ENCODE measurements around the gene VAPB.
"Not testable (repeated sequence)": the region's sequence is repeated elsewhere in the genome, so short reads cannot be mapped to it uniquely, and the experiment has no call there.

The VAPB gene

DNA sequence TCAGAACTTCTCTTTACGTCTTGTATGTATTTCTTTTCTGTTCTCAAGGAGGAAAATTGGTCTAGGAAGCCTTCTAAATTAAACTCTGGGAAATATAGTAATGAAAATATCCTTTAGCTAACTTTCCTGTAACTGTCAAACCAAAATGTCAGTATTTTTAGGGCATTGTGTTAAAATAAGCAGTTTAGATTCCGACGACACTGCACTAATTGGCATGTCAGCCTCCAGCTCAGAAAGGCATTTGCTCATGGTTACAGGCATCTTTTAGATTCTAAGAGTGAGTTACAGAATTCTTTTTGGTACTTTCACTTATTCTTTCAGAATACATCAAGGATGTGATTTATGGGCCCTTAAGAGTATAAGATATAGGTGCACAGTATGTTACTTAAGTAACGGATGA is 26.1 kb upstream of the VAPB start:
- Histone ChIP-seq H3K4me2 (ENCODE audit: low read length) (no peak overlapping the region), H3K27me3 (ENCODE audit: low read depth, low read length) (no peaks in the 10 kb centered on the region), H3K9ac (ENCODE audit: low read length) (no peak overlapping the region), H2AFZ (ENCODE audit: low read depth, low read length) (no peak overlapping the region), H3K4me3 (ENCODE audit: low read length) (no peak overlapping the region), H3K9me3 (ENCODE audit: insufficient read depth, low read length) (no peaks in the 10 kb centered on the region), H4K20me1 (ENCODE audit: insufficient read depth, low read length) (no peaks in the 10 kb centered on the region; the same call in 1 of the 2 replicates), H3K27ac (ENCODE audit: low read length) (no peak overlapping the region), H3K36me3 (replicated peaks; ENCODE audit: low read depth, low read length) (peaks cover 12% of the 10 kb centered on the region), H3K4me1 (ENCODE audit: low read length) (no peaks in the 10 kb centered on the region; the same call in 1 of the 2 replicates), H3K79me2 (ENCODE audit: low read length) (no peaks in the 10 kb centered on the region)
- TF ChIP-seq, protein P1, sequence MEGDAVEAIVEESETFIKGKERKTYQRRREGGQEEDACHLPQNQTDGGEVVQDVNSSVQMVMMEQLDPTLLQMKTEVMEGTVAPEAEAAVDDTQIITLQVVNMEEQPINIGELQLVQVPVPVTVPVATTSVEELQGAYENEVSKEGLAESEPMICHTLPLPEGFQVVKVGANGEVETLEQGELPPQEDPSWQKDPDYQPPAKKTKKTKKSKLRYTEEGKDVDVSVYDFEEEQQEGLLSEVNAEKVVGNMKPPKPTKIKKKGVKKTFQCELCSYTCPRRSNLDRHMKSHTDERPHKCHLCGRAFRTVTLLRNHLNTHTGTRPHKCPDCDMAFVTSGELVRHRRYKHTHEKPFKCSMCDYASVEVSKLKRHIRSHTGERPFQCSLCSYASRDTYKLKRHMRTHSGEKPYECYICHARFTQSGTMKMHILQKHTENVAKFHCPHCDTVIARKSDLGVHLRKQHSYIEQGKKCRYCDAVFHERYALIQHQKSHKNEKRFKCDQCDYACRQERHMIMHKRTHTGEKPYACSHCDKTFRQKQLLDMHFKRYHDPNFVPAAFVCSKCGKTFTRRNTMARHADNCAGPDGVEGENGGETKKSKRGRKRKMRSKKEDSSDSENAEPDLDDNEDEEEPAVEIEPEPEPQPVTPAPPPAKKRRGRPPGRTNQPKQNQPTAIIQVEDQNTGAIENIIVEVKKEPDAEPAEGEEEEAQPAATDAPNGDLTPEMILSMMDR (IDR thresholded peaks at IDR 0.05; ENCODE audit: low read depth, low read length), result no peak
- TF ChIP-seq EZH2phosphoT487 (IDR thresholded peaks at IDR 0.05; ENCODE audit: low read depth), result no peak

DNA sequence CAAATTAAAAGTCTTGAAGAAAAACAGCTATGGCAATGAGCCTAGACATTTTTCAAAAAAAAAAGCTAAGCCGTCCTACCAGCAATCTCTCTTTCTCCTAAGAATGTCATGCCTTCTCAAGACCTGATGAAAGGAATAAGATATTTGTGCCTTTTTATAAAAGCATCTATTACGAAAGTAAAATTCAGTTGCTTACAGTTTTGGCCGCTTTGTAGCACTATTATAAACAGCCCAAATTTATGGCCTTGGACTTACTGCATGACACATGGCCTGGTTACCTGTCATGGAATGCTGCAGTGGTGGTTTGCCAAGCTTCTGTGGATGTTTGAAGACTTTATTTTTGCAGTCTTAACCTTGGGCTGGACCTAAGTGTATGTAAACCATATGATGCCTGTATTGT is 22.2 kb upstream of the VAPB start:
- Histone ChIP-seq H3K36me3 (replicated peaks; ENCODE audit: low read depth, low read length) (peaks cover 5% of the 10 kb centered on the region), H3K4me2 (ENCODE audit: low read length) (no peak overlapping the region), H3K4me3 (ENCODE audit: low read length) (no peak overlapping the region), H3K9me3 (ENCODE audit: insufficient read depth, low read length) (no peaks in the 10 kb centered on the region), H4K20me1 (ENCODE audit: insufficient read depth, low read length) (no peaks in the 10 kb centered on the region; the same call in 1 of the 2 replicates), H3K27me3 (ENCODE audit: low read depth, low read length) (no peaks in the 10 kb centered on the region), H3K27ac (ENCODE audit: low read length) (no peak overlapping the region), H3K4me1 (ENCODE audit: low read length) (no peaks in the 10 kb centered on the region), H3K79me2 (ENCODE audit: low read length) (no peaks in the 10 kb centered on the region), H2AFZ (ENCODE audit: low read depth, low read length) (no peak overlapping the region), H3K9ac (ENCODE audit: low read length) (no peak overlapping the region)
- TF ChIP-seq EZH2phosphoT487 (IDR thresholded peaks at IDR 0.05; ENCODE audit: low read depth), result no peak
- TF ChIP-seq, protein P1 (IDR thresholded peaks at IDR 0.05; ENCODE audit: low read depth, low read length), result no peak

DNA sequence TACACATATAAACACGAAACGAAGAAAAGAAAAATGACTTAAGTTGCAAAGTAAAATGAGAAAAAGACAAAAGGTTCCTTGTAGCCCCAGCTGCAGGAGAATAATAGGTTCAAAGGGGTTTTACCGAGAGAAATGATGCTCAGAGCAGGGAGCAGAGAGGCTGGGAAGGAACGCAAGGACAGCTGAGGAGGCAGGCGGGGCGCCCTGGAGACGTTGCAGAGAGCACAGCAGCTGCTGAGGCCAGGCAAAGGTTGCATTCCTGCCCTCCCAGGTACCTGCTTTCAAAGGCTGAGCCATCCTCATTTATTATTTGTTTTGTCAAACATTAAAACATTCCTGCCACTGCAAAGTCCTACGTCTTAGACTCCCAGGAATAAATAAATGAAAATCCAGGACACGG is 16.2 kb upstream of the VAPB start:
- no peaks in the 10 kb centered on the region for H3K36me3 ChIP-seq (replicated peaks; ENCODE audit: low read depth, low read length)
- no peaks in the 10 kb centered on the region for H3K9me3 ChIP-seq (ENCODE audit: insufficient read depth, low read length)
- H3K79me2 ChIP-seq (ENCODE audit: low read length), result no peaks in the 10 kb centered on the region
- no peak overlapping the region for H3K27ac ChIP-seq (ENCODE audit: low read length)
- H3K4me3 ChIP-seq (ENCODE audit: low read length), result no peak overlapping the region
- no peak overlapping the region for H2AFZ ChIP-seq (ENCODE audit: low read depth, low read length)
- H3K9ac ChIP-seq (ENCODE audit: low read length), result no peak overlapping the region
- TF ChIP-seq EZH2phosphoT487 (IDR thresholded peaks at IDR 0.05; ENCODE audit: low read depth), result no peak
- TF ChIP-seq, protein P1 (IDR thresholded peaks at IDR 0.05; ENCODE audit: low read depth, low read length), result no peak
- H3K4me1 ChIP-seq (ENCODE audit: low read length), result peaks cover 11% of the 10 kb centered on the region
- no peak overlapping the region for H3K4me2 ChIP-seq (ENCODE audit: low read length)
- peaks cover 2% of the 10 kb centered on the region for H3K27me3 ChIP-seq (ENCODE audit: low read depth, low read length)
- H4K20me1 ChIP-seq (ENCODE audit: insufficient read depth, low read length), result no peaks in the 10 kb centered on the region; the same call in 1 of the 2 replicates

DNA sequence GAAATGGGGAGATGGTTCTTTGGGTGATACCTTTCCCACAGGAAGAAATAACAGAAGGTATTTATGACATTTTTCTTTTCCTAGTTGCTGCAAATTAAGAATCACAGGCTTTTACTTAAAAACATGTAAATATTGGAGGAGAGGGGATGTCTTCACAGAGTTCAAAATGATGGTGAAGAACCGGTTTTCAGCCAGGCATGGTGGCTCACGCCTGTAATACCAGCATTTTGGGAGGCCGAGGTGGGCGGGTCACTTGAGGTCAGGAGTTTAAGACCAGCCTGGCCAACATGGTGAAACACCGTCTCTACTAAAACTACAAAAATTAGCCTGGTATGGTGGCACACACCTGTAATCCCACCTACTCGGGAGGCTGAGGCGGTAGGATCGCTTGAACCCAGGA is 15.7 kb upstream of the VAPB start:
- H3K4me2 ChIP-seq (ENCODE audit: low read length); H3K9ac ChIP-seq (ENCODE audit: low read length); H3K79me2 ChIP-seq (ENCODE audit: low read length); H3K27ac ChIP-seq (ENCODE audit: low read length); H4K20me1 ChIP-seq (ENCODE audit: insufficient read depth, low read length); H3K36me3 ChIP-seq (replicated peaks; ENCODE audit: low read depth, low read length); H3K4me3 ChIP-seq (ENCODE audit: low read length); H3K27me3 ChIP-seq (ENCODE audit: low read depth, low read length); H3K9me3 ChIP-seq (ENCODE audit: insufficient read depth, low read length); H2AFZ ChIP-seq (ENCODE audit: low read depth, low read length): not testable (repeated sequence)
- H3K4me1 ChIP-seq (ENCODE audit: low read length), result peaks cover 11% of the 10 kb centered on the region

All from OCI-LY3 (cell line).